ENCODE results near the gene SMIM21. TPM values are rescaled to one million over a fixed set of nuclear protein-coding genes. Genes with fewer than 3 reads are reported as not detected.

SMIM21 gene
- total RNA-seq, 3 donors from 2014 or later: not detected

DNA sequence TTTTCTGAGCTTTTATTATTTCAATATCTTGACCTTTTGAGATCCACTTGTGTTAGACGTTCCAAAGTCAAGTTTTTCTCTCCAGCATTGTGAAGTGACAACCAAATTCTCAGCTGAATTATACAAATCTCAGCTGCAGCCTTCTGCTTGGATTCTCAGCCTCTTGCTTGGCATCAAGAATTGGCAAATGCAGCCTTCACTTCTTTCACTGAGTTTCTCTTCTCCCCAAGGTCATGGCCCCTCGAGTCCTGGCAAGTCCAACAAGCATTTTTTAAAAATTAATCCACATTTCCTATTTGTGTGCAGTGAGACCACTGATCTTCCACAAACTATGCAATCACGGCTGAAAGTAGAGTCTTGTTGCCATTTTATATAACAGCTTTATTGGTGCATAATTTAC is 23.4 kb upstream of the SMIM21 start:
- Histone ChIP-seq H3K4me3 (no peak overlapping the region), H3K9me3 (peaks cover 0 to 8% of the 10 kb centered on the region in 2 donors), H3K27ac (no peak overlapping the region), H3K4me1 (no peaks in the 10 kb centered on the region), H3K36me3 (peaks cover 5% of the 10 kb centered on the region), H3K27me3 (peaks cover 0 to 9% of the 10 kb centered on the region in 2 donors)
- intact Hi-C loops (cut with DNase I; ENCODE audit: low total_unique reads): no loop called here
- DNase-seq (ENCODE audit: low spot score in 2 of 2): no peak
- TF ChIP-seq, protein P1, sequence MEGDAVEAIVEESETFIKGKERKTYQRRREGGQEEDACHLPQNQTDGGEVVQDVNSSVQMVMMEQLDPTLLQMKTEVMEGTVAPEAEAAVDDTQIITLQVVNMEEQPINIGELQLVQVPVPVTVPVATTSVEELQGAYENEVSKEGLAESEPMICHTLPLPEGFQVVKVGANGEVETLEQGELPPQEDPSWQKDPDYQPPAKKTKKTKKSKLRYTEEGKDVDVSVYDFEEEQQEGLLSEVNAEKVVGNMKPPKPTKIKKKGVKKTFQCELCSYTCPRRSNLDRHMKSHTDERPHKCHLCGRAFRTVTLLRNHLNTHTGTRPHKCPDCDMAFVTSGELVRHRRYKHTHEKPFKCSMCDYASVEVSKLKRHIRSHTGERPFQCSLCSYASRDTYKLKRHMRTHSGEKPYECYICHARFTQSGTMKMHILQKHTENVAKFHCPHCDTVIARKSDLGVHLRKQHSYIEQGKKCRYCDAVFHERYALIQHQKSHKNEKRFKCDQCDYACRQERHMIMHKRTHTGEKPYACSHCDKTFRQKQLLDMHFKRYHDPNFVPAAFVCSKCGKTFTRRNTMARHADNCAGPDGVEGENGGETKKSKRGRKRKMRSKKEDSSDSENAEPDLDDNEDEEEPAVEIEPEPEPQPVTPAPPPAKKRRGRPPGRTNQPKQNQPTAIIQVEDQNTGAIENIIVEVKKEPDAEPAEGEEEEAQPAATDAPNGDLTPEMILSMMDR (IDR thresholded peaks at IDR 0.05): no peak
- TF ChIP-seq POLR2AphosphoS5 (IDR thresholded peaks at IDR 0.05): no peak
- no peak for TF ChIP-seq POLR2A (IDR thresholded peaks at IDR 0.05)

DNA sequence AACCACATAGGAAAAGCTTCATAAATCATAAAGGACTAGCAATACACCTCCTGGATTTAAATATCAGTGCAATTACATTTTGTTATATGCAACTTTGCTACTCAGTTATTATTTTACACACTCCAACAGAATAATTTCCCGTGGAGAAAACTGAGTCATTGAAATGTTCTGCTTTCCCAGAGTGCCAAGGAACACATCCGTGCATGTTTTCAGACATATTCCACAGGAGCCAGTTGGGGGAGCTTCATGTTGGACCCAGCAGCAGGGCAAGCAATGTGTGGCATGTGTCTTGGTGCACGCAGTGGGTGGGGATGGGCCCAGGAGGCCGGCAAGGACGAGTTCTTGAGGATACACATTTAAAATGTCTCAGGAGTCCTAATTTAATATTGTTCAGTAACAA is 14.4 kb upstream of the SMIM21 start:
- intact Hi-C loops (cut with DNase I; ENCODE audit: low total_unique reads): no loop called here
- Histone ChIP-seq H3K27ac (no peak overlapping the region), H3K27me3 (no peaks in the 10 kb centered on the region), H3K9me3 (peaks cover 0 to 2% of the 10 kb centered on the region in 2 donors), H3K36me3 (peaks cover 5% of the 10 kb centered on the region), H3K4me1 (no peaks in the 10 kb centered on the region), H3K4me3 (no peak overlapping the region)
- DNase-seq (ENCODE audit: low spot score in 2 of 2): no peak
- no peak for TF ChIP-seq POLR2A (IDR thresholded peaks at IDR 0.05)
- TF ChIP-seq, protein P1 (IDR thresholded peaks at IDR 0.05): no peak
- no peak for TF ChIP-seq POLR2AphosphoS5 (IDR thresholded peaks at IDR 0.05)

DNA sequence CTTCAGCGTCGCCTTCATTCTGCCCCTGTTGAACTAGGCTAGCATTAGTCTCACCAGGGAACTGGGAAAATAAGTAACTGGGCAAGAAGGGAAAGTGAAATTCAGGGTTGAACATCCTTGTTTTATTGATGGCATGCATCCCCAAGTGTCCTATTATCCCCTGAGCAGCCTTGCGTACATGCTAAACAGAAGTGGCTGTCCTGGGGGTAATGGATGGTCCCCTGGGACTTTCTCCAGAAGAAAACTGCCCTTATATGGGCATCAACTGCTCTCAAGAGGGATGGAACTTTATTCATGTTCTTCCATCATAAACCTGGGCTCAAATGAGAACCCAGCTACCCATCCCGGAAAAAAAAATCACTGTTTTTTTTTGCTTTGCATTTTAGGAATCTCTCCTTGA is 11.8 kb upstream of the SMIM21 start:
- Histone ChIP-seq H3K9me3 (no peaks in the 10 kb centered on the region), H3K4me1 (no peaks in the 10 kb centered on the region), H3K27me3 (no peaks in the 10 kb centered on the region), H3K27ac (no peak overlapping the region), H3K4me3 (no peak overlapping the region), H3K36me3 (no peaks in the 10 kb centered on the region)
- intact Hi-C loops (cut with DNase I; ENCODE audit: low total_unique reads): no loop called here
- TF ChIP-seq POLR2AphosphoS5 (IDR thresholded peaks at IDR 0.05): no peak
- TF ChIP-seq, protein P1 (IDR thresholded peaks at IDR 0.05): no peak
- no peak for TF ChIP-seq POLR2A (IDR thresholded peaks at IDR 0.05)
- DNase-seq (ENCODE audit: low spot score in 2 of 2): no peak

DNA sequence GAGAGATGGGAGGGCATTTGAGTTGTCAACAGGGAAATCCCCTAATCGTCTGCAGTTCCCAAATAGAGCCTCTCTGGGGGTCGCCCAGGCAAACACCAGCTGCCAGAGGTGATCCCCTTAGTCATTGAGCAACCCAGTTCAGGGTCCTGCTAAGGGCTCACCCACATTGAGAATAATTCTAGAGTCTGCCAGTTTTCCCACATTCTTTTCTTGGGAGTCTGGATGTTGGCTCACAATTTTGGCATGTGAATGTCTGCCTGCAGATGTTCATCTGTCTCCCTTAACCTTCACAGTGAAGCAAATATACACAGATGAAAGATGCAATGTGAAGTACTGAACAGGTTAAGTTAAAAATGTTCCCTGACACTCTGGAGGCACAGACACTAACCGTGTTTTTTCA is 11.4 kb upstream of the SMIM21 start:
- TF ChIP-seq, protein P1 (IDR thresholded peaks at IDR 0.05): no peak
- TF ChIP-seq POLR2AphosphoS5 (IDR thresholded peaks at IDR 0.05) (no peak), POLR2A (IDR thresholded peaks at IDR 0.05) (no peak)
- DNase-seq (ENCODE audit: low spot score in 2 of 2): no peak
- no peaks in the 10 kb centered on the region for H3K36me3 ChIP-seq
- H3K27ac ChIP-seq: no peak overlapping the region
- H3K4me3 ChIP-seq: no peak overlapping the region
- H3K9me3 ChIP-seq: no peaks in the 10 kb centered on the region
- no peaks in the 10 kb centered on the region for H3K4me1 ChIP-seq
- no peaks in the 10 kb centered on the region for H3K27me3 ChIP-seq
- intact Hi-C loops (cut with DNase I; ENCODE audit: low total_unique reads): no loop called here

DNA sequence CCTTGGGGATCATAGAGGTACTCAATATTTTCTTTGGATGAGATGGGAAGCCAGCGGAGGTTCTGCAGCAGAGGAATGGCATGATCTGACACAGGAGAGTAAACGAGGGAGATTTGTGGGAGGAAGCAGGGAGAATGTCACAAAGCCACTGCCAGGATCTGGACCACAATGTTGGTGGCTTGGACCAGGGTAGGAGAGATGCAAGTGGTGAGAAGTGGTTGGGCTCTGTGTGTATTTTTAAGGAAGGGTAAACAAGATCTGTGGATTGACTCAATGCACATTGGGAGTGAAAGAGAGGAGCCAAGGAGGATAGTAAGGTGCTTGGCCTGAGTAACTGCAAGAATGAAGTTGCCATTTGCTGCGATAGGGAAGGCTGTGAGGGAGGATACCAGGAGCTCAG is 10.5 kb upstream of the SMIM21 start:
- no peak overlapping the region for H3K27ac ChIP-seq
- TF ChIP-seq, protein P1 (IDR thresholded peaks at IDR 0.05): no peak
- TF ChIP-seq POLR2A (IDR thresholded peaks at IDR 0.05) (no peak), POLR2AphosphoS5 (IDR thresholded peaks at IDR 0.05) (no peak)
- H3K4me1 ChIP-seq: no peaks in the 10 kb centered on the region
- DNase-seq (ENCODE audit: low spot score in 2 of 2): no peak
- H3K4me3 ChIP-seq: no peak overlapping the region
- H3K27me3 ChIP-seq: no peaks in the 10 kb centered on the region
- no peaks in the 10 kb centered on the region for H3K36me3 ChIP-seq
- intact Hi-C loops (cut with DNase I; ENCODE audit: low total_unique reads): no loop called here
- no peaks in the 10 kb centered on the region for H3K9me3 ChIP-seq

Measured in breast epithelium (tissue), 4 donors.